Smooth muscle cell (in vitro differentiated cells): ENCODE measurements around the gene RUBCNL. TPM values are rescaled to one million over a fixed set of nuclear protein-coding genes. Genes with fewer than 3 reads are reported as not detected.

ENCODE experiments used
- DNase-seq: peaks from one replicate; lab custom pipeline; 2025; ENCODE audit not compliant: unreplicated experiment; lab: John Stamatoyannopoulos, UW
- H2AFZ ChIP-seq: fragments of 200-600 bp; sonication (generic); 2 replicates; pipeline ENCODE4 v1.6.0; 2016; ENCODE audit warnings: antibody characterized with exemption, low read depth, mild to moderate bottlenecking
- H3F3A ChIP-seq: fragments of 200-600 bp; sonication (generic); 2 replicates; pipeline ENCODE4 v1.6.0; 2017; ENCODE audit warnings: antibody characterized with exemption, low read depth
- H3K27ac ChIP-seq: fragments of 200-600 bp; sonication (generic); 2 replicates; pipeline ENCODE4 v1.5.1; 2016; ENCODE audit warnings: low read depth, mild to moderate bottlenecking
- H3K27me3 ChIP-seq: fragments of 200-600 bp; sonication (generic); 2 replicates; pipeline ENCODE4 v1.6.1; 2016; ENCODE audit warnings: low read depth, mild to moderate bottlenecking
- H3K36me3 ChIP-seq: fragments of 200-600 bp; sonication (generic); 2 replicates; pipeline ENCODE4 v1.5.1; 2016; ENCODE audit warnings: low read depth
- H3K4me1 ChIP-seq: fragments of 200-600 bp; sonication (generic); 2 replicates; pipeline ENCODE4 v1.5.1; 2016; ENCODE audit warnings: low read depth
- H3K4me2 ChIP-seq: fragments of 200-600 bp; sonication (generic); 2 replicates; pipeline ENCODE4 v1.6.0; 2016; ENCODE audit warnings: mild to moderate bottlenecking
- H3K4me3 ChIP-seq: fragments of 200-600 bp; sonication (generic); 2 replicates; pipeline ENCODE4 v1.5.1; 2016; ENCODE audit warnings: mild to moderate bottlenecking
- H3K79me2 ChIP-seq: fragments of 200-600 bp; sonication (generic); 2 replicates; pipeline ENCODE4 v1.6.0; 2016; ENCODE audit warnings: low read depth, mild to moderate bottlenecking
- H3K9ac ChIP-seq: fragments of 200-600 bp; sonication (generic); 2 replicates; pipeline ENCODE4 v1.6.0; 2016; ENCODE audit warnings: low read depth
- H3K9me3 ChIP-seq: fragments of 200-600 bp; sonication (generic); replicated peaks from 2 replicates; pipeline ENCODE4 v1.5.1; 2016; ENCODE audit warnings: low read depth
- H4K20me1 ChIP-seq: fragments of 200-600 bp; sonication (generic); 2 replicates; pipeline ENCODE4 v1.6.0; 2016; ENCODE audit warnings: low read depth
- WGBS: methylation state at CpG from one replicate; pipeline ENCODE4 v1.1.7; 2016; ENCODE audit warnings: low lambda C conversion rate; 5-methylcytosine and 5-hydroxymethylcytosine counted together
- polyA plus RNA-seq: library from polyadenylated mRNA; unstranded; fragments of >200 nt; fragmentation: Nextera tagmentation; extraction: Ambion mirVana; gene quantifications from 2 replicates; pipeline ENCODE4 v1.2.1, GENCODE V29; 2016
- small RNA-seq: library from RNA; depleted of rRNA; stranded (forward); fragments of <200 nt; gene quantifications from one replicate; pipeline ENCODE3, GENCODE V24; 2014
- total RNA-seq: library from RNA; depleted of rRNA; stranded (reverse); fragments of >200 nt; gene quantifications from 2 replicates; pipeline ENCODE4 v1.2.3, GENCODE V29; 2014
- TF ChIP-seq, protein P1 (sequence below): fragments of 200-600 bp; sonication (generic); IDR thresholded peaks from 2 replicates; pipeline ENCODE4 v1.5.1; 2017; ENCODE audit warnings: borderline replicate concordance, mild to moderate bottlenecking, antibody characterized with exemption; ENCODE audit not compliant: insufficient read depth, poor library complexity, severe bottlenecking

RUBCNL gene
- total and polyA plus RNA-seq, 2 experiments from 2014 or later: 0.49 TPM; not detected in 1

DNA sequence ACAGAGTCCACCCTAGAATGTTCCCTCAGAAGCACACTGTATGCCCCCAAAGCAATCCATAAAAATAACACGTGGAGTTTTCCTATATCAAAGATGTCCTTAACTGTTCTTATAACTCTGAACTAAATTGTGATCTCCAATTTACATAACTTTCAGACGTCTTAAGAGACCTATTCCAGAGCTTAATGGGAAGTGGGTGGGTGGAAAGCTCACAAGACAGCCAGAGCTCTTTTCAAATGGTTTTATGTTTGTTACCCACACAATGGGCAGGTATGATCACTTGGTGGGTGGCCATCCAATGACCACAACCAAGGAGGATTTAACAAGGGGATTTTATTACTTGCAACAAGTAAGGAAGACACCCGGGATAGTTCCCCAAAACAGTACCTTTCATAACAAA, 93.6 kb downstream of the RUBCNL start:
- TF ChIP-seq, protein P1, sequence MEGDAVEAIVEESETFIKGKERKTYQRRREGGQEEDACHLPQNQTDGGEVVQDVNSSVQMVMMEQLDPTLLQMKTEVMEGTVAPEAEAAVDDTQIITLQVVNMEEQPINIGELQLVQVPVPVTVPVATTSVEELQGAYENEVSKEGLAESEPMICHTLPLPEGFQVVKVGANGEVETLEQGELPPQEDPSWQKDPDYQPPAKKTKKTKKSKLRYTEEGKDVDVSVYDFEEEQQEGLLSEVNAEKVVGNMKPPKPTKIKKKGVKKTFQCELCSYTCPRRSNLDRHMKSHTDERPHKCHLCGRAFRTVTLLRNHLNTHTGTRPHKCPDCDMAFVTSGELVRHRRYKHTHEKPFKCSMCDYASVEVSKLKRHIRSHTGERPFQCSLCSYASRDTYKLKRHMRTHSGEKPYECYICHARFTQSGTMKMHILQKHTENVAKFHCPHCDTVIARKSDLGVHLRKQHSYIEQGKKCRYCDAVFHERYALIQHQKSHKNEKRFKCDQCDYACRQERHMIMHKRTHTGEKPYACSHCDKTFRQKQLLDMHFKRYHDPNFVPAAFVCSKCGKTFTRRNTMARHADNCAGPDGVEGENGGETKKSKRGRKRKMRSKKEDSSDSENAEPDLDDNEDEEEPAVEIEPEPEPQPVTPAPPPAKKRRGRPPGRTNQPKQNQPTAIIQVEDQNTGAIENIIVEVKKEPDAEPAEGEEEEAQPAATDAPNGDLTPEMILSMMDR: no peak
- no peaks in the 10 kb centered on the region for H4K20me1 ChIP-seq
- H3K9me3 ChIP-seq: no peaks in the 10 kb centered on the region
- H3K4me3 ChIP-seq: no peak overlapping the region
- H2AFZ ChIP-seq: no peak overlapping the region
- no peaks in the 10 kb centered on the region for H3K36me3 ChIP-seq
- no peak for DNase-seq
- WGBS: 75% methylated on average over 3 of the region's 3 CpGs
- no peaks in the 10 kb centered on the region for H3K27me3 ChIP-seq
- H3K79me2 ChIP-seq: no peaks in the 10 kb centered on the region
- no peak overlapping the region for H3K27ac ChIP-seq
- H3K4me1 ChIP-seq: no peaks in the 10 kb centered on the region
- H3K9ac ChIP-seq: no peak overlapping the region
- peaks cover 12% of the 10 kb centered on the region for H3F3A ChIP-seq
- H3K4me2 ChIP-seq: no peak overlapping the region

Small RNA genes within 50 kb of the gene (small RNA-seq; reads per million reads assigned to genes)
- 0.66 reads per million, percentile 22 among the genes with 10 or more reads in this experiment for gene RNU2-6P
- gene RNU6-68P: not detected

Other genes starting within 250 kb of the RUBCNL start
- 38.7 and 62.4 TPM in 2 replicates for gene LCP1, start 205.1 kb downstream of the RUBCNL start, total RNA-seq
- 7.6 and 29.1 TPM in 2 replicates for gene LCP1, start 205.1 kb downstream of the RUBCNL start, polyA plus RNA-seq
- gene LRRC63, start 175.3 kb downstream of the RUBCNL start, total RNA-seq: 0.09 TPM in 1 of 2 replicates, not detected in the other
- 0.16 and 0.18 TPM in 2 replicates for gene LRRC63, start 175.3 kb downstream of the RUBCNL start, polyA plus RNA-seq
- 15.9 and 27.7 TPM in 2 replicates for gene LRCH1, start 165.9 kb upstream of the RUBCNL start, total RNA-seq
- 9.2 and 9.4 TPM in 2 replicates for gene LRCH1, start 165.9 kb upstream of the RUBCNL start, polyA plus RNA-seq